Neuronal stem cell (in vitro differentiated cells): ENCODE results near the gene CST6.
"Not testable (repeated sequence)": the region's sequence is repeated elsewhere in the genome, so short reads cannot be mapped to it uniquely, and the experiment has no call there.

Experiments used
- DNase-seq: peaks from one replicate; pipeline ENCODE4 v3.0.0-alpha.2; 2013; ENCODE audit warnings: low spot score
- H2AFZ ChIP-seq: one replicate; pipeline ENCODE4 v1.6.1; 2013; ENCODE audit warnings: mild to moderate bottlenecking, low read length, inconsistent platforms
- H2AK5ac ChIP-seq: 2 replicates; pipeline ENCODE4 v1.6.1; 2013; ENCODE audit warnings: low read depth, mild to moderate bottlenecking, inconsistent platforms, low read length, moderate library complexity, mixed read lengths
- H2BK120ac ChIP-seq: 2 replicates; pipeline ENCODE4 v1.6.1; 2013; ENCODE audit warnings: low read depth, mild to moderate bottlenecking, inconsistent platforms, low read length, moderate library complexity, mixed read lengths
- H2BK12ac ChIP-seq: one replicate; pipeline ENCODE4 v1.6.1; 2013; ENCODE audit warnings: low read length, inconsistent platforms
- H2BK15ac ChIP-seq: 2 replicates; pipeline ENCODE4 v1.6.1; 2013; ENCODE audit warnings: mild to moderate bottlenecking, low read length, inconsistent platforms, mixed read lengths
- H2BK5ac ChIP-seq: one replicate; pipeline ENCODE4 v1.6.1; 2013; ENCODE audit warnings: inconsistent platforms, mild to moderate bottlenecking, low read length, moderate library complexity
- H3K14ac ChIP-seq: one replicate; pipeline ENCODE4 v1.6.1; 2013; ENCODE audit warnings: low read length, inconsistent platforms
- H3K18ac ChIP-seq: 2 replicates; pipeline ENCODE4 v1.6.1; 2013; ENCODE audit warnings: low read length, inconsistent platforms
- H3K23ac ChIP-seq: 2 replicates; pipeline ENCODE4 v1.6.1; 2013; ENCODE audit warnings: low read depth, mild to moderate bottlenecking, mixed read lengths, low read length, inconsistent platforms; ENCODE audit not compliant: poor library complexity
- H3K27ac ChIP-seq: replicated peaks from 3 replicates; pipeline ENCODE4 v1.5.1; 2013; ENCODE audit warnings: low read length, inconsistent platforms
- H3K27me3 ChIP-seq, 3 experiments: 2 replicates each; pipeline ENCODE4 v1.6.1; 2013; ENCODE audit warnings: low read length in 3 of 3, mild to moderate bottlenecking in 2 of 3, inconsistent platforms in 1 of 3, low read depth in 1 of 3, mixed read lengths in 1 of 3, moderate library complexity in 1 of 3; ENCODE audit not compliant: control insufficient read depth in 3 of 3, insufficient read depth in 3 of 3
- H3K36me3 ChIP-seq, 2 donors: replicated peaks in 1 of 2; 2 replicates each; pipeline ENCODE4 v1.6.1; 2013; ENCODE audit warnings: low read length in 2 of 2; ENCODE audit not compliant: control insufficient read depth in 2 of 2, insufficient read depth in 2 of 2
- H3K4ac ChIP-seq: 2 replicates; pipeline ENCODE4 v1.6.1; 2013; ENCODE audit warnings: inconsistent platforms, mild to moderate bottlenecking, low read length, moderate library complexity
- H3K4me1 ChIP-seq, 2 donors: 1 replicate in 1 of 2; 2 replicates in 1 of 2; pipeline ENCODE4 v1.6.1; 2013; ENCODE audit warnings: low read length in 2 of 2, low read depth in 1 of 2; ENCODE audit not compliant: control insufficient read depth in 2 of 2, insufficient read depth in 1 of 2
- H3K4me2 ChIP-seq: one replicate; pipeline ENCODE4 v1.6.1; 2013; ENCODE audit warnings: mild to moderate bottlenecking, low read length, inconsistent platforms; ENCODE audit not compliant: insufficient read depth, poor library complexity, severe bottlenecking
- H3K4me3 ChIP-seq, 2 donors: 2 replicates each; pipeline ENCODE4 v1.5.1; 2013; ENCODE audit warnings: low read length in 2 of 2, mild to moderate bottlenecking in 2 of 2, inconsistent platforms in 1 of 2, moderate library complexity in 1 of 2
- H3K79me1 ChIP-seq: one replicate; pipeline ENCODE4 v1.6.1; 2013; ENCODE audit warnings: low read depth, mild to moderate bottlenecking, inconsistent platforms, low read length, moderate library complexity
- H3K9ac ChIP-seq: one replicate; pipeline ENCODE4 v1.6.1; 2013; ENCODE audit warnings: mild to moderate bottlenecking, low read depth, low read length, inconsistent platforms; ENCODE audit not compliant: poor library complexity
- H3K9me3 ChIP-seq, 2 donors: replicated peaks in 1 of 2; 2 replicates each; pipeline versions ENCODE3 to v1.6.1; 2013; ENCODE audit warnings: low read length in 2 of 2, mild to moderate bottlenecking in 2 of 2, inconsistent platforms in 1 of 2, low read depth in 1 of 2, mixed read lengths in 1 of 2, moderate library complexity in 1 of 2; ENCODE audit not compliant: control insufficient read depth in 2 of 2, insufficient read depth in 1 of 2
- H4K8ac ChIP-seq: one replicate; pipeline ENCODE4 v1.6.1; 2013; ENCODE audit warnings: low read depth, mild to moderate bottlenecking, inconsistent platforms, low read length, moderate library complexity
- H4K91ac ChIP-seq: one replicate; pipeline ENCODE4 v1.6.1; 2013; ENCODE audit warnings: low read length, low read depth, mild to moderate bottlenecking, inconsistent platforms; ENCODE audit not compliant: poor library complexity
- WGBS, 2 donors: extraction: QIAGEN DNeasy Blood & Tissue Kit; methylation state at CpG; one replicate each; pipeline ENCODE4 v1.1.7; 2013; ENCODE audit warnings: missing lambda C conversion rate in 2 of 2, mixed read lengths in 1 of 2; ENCODE audit not compliant: insufficient read length in 2 of 2, insufficient replicate concordance in 1 of 2; ENCODE audit errors: extremely low coverage in 2 of 2; 5-methylcytosine and 5-hydroxymethylcytosine counted together

The CST6 gene

GRCh38 chr11:66022401-66023185 lies 10.8 kb downstream of the CST6 start:
- peak; percentile 79 for DNase-seq
- H2AFZ ChIP-seq: peak overlapping the region; percentile 88
- H3K4me2 ChIP-seq: peak overlapping the region; percentile 11
- H2BK12ac ChIP-seq: no peak overlapping the region
- WGBS, 2 donors: no CpG with 5 or more reads among the region's 46 CpGs
- no peaks in the 10 kb centered on the region for H3K36me3 ChIP-seq
- H3K79me1 ChIP-seq: no peaks in the 10 kb centered on the region
- no peak overlapping the region for H3K4ac ChIP-seq
- peak overlapping the region; percentile 25 for H2AK5ac ChIP-seq
- H3K27ac ChIP-seq: no peak overlapping the region
- peaks cover 0 to under 1% of the 10 kb centered on the region in 2 donors for H3K4me1 ChIP-seq
- H2BK15ac ChIP-seq: peak overlapping the region; percentile 21
- H3K9me3 ChIP-seq: no peaks in the 10 kb centered on the region
- H3K14ac ChIP-seq: no peak overlapping the region
- H4K91ac ChIP-seq: no peak overlapping the region
- H2BK120ac ChIP-seq: no peak overlapping the region
- peak overlapping the region; percentile 85 for H3K23ac ChIP-seq
- peaks cover 0 to 30% (median 13%) of the 10 kb centered on the region in 3 experiments for H3K27me3 ChIP-seq
- peak overlapping the region; percentile 7 for H3K9ac ChIP-seq
- H4K8ac ChIP-seq: peak overlapping the region; percentile 29
- H2BK5ac ChIP-seq: no peak overlapping the region
- H3K18ac ChIP-seq: peak overlapping the region; percentile 83
- no peak overlapping the region for H3K4me3 ChIP-seq

- H3K14ac ChIP-seq, H2BK5ac ChIP-seq, H4K8ac ChIP-seq, H3K23ac ChIP-seq, H3K9me3 ChIP-seq, H2BK120ac ChIP-seq, H3K18ac ChIP-seq, H2BK12ac ChIP-seq, H3K36me3 ChIP-seq, H3K4me2 ChIP-seq, H3K27ac ChIP-seq, H3K4me1 ChIP-seq, H4K91ac ChIP-seq, H3K4me3 ChIP-seq, H3K4ac ChIP-seq, H3K9ac ChIP-seq, H3K79me1 ChIP-seq, DNase-seq: not testable (repeated sequence)
- no CpG with 5 or more reads among the region's 5 CpGs for WGBS, 2 donors
- peak overlapping the region; percentile 25 for H2AK5ac ChIP-seq
- H2BK15ac ChIP-seq: peak overlapping the region; percentile 21
- H2AFZ ChIP-seq: peak overlapping the region; percentile 88
- peaks cover 0 to 29% (median 13%) of the 10 kb centered on the region in 3 experiments for H3K27me3 ChIP-seq
Observed at GRCh38 chr11:66023186-66023440, 11.3 kb downstream of the CST6 start.

- Histone ChIP-seq H2BK5ac (peak within 1 kb of the TSS; percentile 53), H3K9me3 (no peaks in the 10 kb centered on the region), H2BK15ac (peak within 1 kb of the TSS; percentile 99), H2BK120ac (no peak within 1 kb of the TSS), H3K4me2 (no peak within 1 kb of the TSS), H2AFZ (no peak within 1 kb of the TSS), H3K9ac (peak within 1 kb of the TSS; percentile 60), H4K91ac (no peak within 1 kb of the TSS), H2AK5ac (peak within 1 kb of the TSS; percentile 90), H3K79me1 (no peaks in the 10 kb centered on the region), H3K23ac (peak within 1 kb of the TSS; percentile 55), H3K27me3 (peaks cover 0 to 17% (median 13%) of the 10 kb centered on the region in 3 experiments), H3K18ac (peak within 1 kb of the TSS; percentile 17), H3K4me3 (no peak within 1 kb of the TSS), H4K8ac (no peak within 1 kb of the TSS), H3K36me3 (no peaks in the 10 kb centered on the region), H3K27ac (no peak within 1 kb of the TSS), H2BK12ac (peak within 1 kb of the TSS; percentile 73), H3K14ac (peak within 1 kb of the TSS; percentile 71), H3K4ac (no peak within 1 kb of the TSS), H3K4me1 (no peaks in the 10 kb centered on the region)
- DNase-seq: no peak
- WGBS, 2 donors: no CpG with 5 or more reads among the region's 18 CpGs
Observed at GRCh38 chr11:66026017-66026529, 14.3 kb downstream of the CST6 start, which contains the start of gene CATSPER1. CATSPER1 (minus strand) TSS chr11:66026479; CDS start chr11:66026379, 100 bp downstream.

GRCh38 chr11:66032957-66033735 lies 21.3 kb downstream of the CST6 start:
- no peaks in the 10 kb centered on the region for H3K79me1 ChIP-seq
- H2BK12ac ChIP-seq: no peak overlapping the region
- no peak for DNase-seq

More at GRCh38 chr11:66032957-66033735, 21.3 kb downstream of the CST6 start:
- Histone ChIP-seq H3K9ac (no peak overlapping the region), H2BK5ac (no peak overlapping the region), H3K27me3 (peaks cover 0 to 3% (median 2%) of the 10 kb centered on the region in 3 experiments), H3K4me3 (no peak overlapping the region), H3K4ac (no peak overlapping the region), H3K36me3 (no peaks in the 10 kb centered on the region), H3K18ac (no peak overlapping the region), H3K4me1 (no peaks in the 10 kb centered on the region), H2BK15ac (no peak overlapping the region), H4K91ac (no peak overlapping the region), H3K23ac (no peak overlapping the region), H2BK120ac (no peak overlapping the region), H3K4me2 (no peak overlapping the region), H4K8ac (no peak overlapping the region), H2AFZ (no peak overlapping the region), H3K14ac (peak overlapping the region; percentile 21), H3K27ac (no peak overlapping the region), H2AK5ac (no peak overlapping the region), H3K9me3 (peaks cover 3 to 4% of the 10 kb centered on the region in 2 donors)
- whole genome bisulfite sequencing, 2 donors: no CpG with 5 or more reads among the region's 8 CpGs
